HG03439 (cell line): ENCODE measurements around the gene CTDSP2.
A peak's percentile ranks its signal among the peaks of the same experiment; 100 is the strongest.
"Not testable (repeated sequence)": the region's sequence is repeated elsewhere in the genome, so short reads cannot be mapped to it uniquely, and the experiment has no call there.

Source experiments
- ATAC-seq: cut with Tn5 transposase; IDR thresholded peaks from one replicate; pipeline ENCODE4 v1.9.1; 2021; ENCODE audit warnings: mild to moderate bottlenecking, moderate library complexity; ENCODE audit not compliant: unreplicated experiment

The CTDSP2 gene

DNA sequence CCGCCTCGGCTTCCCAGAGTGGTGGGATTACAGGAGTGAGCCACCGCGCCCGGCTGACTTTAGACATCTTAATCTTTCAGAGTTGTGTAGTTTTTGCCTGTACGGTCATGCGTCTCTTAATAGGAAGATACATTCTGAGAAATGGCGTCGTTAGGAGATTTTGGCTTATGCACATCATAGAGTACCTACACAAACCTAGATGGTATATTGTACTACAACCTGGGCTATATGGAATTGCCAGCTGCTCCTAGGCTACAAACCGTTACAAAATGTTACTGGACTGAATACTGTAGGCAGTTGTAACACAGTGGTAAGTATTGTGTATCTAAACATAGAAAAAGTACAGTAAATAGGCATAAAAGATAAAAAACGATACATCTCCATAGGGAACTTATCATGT lies 62.7 kb downstream of the CTDSP2 start:
- no peak for ATAC-seq

DNA sequence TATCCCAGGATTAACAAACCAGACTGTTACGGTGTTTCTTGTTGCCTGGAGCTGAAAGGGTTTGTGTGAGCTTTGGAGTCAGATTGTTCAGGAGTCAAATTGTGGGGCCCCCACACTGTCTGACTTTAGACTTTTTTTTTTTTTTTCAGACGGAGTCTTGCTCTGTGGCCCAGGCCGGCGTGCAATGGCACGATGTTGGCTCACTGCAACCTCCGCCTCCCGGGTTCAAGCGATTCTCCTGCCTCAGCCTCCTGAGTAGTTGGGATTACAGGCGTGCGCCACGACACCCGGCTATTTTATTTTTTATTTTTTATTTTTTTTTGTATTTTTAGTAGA lies 63.1 kb downstream of the CTDSP2 start:
- no peak for ATAC-seq

DNA sequence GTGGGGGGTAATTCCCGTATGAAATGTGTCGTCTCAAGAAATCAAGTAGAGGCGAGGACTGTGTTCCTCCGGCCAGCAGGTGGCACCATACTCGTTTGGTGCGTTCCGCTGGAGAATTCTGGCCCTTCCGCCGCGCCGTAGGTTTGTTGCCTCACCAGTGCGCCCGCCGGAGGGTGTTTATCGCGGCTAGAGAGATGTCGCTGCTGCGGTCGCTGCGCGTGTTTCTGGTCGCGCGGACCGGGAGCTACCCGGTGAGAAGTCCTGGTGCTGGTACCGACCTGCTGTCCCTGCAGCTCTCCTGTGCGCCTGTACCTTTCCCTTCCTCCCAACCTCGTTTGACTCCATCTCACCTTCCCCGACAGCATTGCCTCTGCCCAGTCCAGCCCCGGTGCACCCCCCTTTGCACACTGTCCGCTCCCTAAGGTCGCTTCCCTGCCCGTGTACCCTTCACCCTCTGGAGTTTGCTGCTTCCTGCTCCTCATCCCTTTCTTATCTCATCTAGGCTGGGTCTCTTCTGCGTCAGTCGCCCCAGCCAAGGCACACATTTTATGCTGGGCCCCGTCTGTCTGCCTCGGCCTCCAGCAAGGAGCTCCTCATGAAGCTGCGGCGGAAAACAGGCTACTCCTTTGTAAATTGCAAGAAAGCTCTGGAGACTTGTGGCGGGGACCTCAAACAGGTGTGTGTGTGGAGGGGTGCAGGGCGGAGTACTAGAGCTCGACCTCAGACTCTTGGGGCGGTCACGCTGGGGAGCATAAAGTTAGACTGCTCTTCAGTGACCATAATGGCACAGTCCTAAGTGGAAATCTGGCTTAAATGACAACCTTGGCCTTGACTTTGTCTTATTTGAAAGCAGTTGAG lies 63.7 kb downstream of the CTDSP2 start, which contains the start of gene TSFM:
TSFM (plus strand) TSS at position 180 of the 858 bp plus-strand sequence; CDS start at position 195, 15 bp downstream.
- peak; percentile 81 for ATAC-seq

- ATAC-seq = no peak
These were observed 64.3 kb downstream of the CTDSP2 start for GRCh38 chr12:57782243-57782607.

DNA sequence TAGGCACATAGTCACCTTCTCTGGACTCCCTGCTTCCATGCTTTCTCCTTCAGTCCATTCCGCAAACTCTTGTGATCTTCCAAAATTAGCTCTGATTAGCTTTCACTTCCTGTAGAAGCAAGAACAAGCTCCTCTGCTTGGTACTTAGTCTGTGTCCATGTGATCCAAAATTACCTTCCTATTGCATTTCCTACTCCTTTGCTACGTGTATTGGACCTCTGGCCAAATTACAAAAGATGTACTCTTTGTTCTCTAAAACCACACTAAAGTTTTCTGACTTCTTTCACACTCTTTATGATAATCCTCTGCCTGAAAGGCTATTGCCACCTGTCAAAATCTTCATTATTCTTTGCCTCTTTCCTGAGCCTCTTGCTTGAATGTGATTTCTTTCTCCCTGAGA lies 64.7 kb downstream of the CTDSP2 start:
- ATAC-seq = no peak

- no peak for ATAC-seq
These were observed 65.3 kb downstream of the CTDSP2 start for GRCh38 chr12:57781244-57781643.

DNA sequence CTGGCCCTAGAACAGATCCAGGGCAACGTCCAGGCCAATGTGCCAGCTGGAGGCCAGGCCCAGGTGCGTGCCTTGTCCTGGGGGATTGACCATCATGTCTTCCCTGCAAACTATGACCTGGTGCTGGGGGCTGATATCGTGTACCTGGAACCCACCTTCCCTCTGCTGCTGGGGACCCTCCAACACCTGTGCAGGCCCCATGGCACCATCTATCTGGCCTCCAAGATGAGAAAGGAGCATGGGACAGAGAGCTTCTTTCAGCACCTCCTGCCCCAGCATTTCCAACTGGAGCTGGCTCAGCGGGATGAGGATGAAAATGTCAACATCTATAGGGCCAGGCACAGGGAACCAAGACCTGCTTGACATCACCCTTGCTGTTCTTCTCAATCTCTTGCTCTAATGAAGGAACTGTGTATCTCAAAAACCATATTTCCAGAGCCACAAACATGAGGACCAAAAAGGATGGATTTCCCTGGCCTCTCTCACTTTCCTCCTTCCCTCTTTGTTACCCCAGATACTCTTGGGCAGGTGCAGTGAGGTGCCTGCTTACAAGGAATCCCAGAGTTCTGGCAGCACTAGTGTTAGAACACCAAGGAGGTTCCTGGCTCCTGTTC lies 66.1 kb downstream of the CTDSP2 start:
- no peak for ATAC-seq

- no peak for ATAC-seq
These were observed 66.8 kb downstream of the CTDSP2 start for GRCh38 chr12:57779736-57780135.

GRCh38 chr12:57777911-57778310 lies 68.6 kb downstream of the CTDSP2 start:
- no peak for ATAC-seq

DNA sequence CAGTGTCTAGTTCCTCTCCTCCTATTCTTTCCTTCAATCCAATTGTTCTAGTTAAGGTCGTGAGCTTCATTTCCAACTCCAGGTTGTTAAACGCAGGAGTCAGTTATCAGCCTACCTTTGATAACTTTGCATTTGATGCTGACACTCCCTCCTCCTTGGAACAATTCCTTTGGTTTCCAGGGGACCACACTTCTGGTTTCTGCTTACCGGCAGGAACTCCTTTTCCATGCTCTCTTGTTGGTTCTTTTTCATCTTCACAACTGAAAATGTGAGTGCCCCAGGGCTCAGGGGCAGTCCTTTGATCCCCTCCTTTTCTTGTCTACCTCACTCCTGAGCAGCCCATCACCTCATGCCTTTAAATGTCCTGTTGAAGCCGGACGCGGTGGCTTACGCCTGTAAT lies 69.2 kb downstream of the CTDSP2 start:
- ATAC-seq = no peak

DNA sequence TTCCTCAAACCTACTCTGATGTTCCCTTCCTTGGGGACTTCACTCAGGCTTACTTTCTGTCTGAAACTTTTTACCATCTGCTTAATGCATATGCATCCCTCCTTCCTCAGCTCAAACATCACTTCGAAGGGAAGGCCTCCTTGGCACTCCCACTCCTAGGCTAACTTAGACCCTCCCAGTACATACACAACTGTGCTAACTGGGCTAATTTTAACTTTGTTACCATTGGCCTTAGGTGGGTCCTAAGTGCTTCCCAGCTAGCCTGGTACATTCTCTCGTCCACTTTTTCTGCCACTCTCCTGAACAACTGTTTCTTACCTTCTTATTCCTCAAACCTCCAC lies 70.3 kb downstream of the CTDSP2 start:
- no peak for ATAC-seq

DNA sequence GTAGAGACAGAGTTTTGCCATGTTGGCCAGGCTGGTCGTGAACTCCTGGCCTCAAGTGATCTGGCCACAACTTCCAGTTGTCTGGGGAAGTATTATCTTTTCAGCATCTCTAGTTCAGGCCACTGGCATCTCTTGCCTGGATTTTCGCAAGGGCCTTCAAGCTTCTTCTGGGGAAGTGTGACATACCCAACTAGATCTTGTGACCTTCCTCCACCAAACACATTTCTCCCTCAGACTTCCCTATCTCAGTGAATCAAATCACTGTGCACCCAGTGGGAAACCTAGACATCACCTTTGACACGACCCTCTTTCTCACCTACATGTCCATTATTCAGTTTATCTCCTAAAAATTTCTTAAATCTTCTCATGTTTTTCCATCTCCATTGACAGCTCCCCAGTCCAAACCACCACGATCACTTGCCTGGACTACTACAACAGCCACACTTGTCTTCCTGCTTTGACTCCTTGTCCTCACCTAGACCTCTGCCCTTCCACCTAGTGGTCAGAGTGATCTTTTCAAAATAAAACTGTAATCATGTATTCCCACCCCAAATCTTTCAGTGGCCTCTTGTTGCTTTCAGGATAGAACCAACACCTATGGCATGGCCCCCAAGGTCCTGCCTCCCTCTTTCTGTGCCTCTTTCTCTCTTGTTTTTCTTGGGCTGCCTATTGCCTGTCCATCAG lies 70.8 kb downstream of the CTDSP2 start:
- ATAC-seq = no peak

DNA sequence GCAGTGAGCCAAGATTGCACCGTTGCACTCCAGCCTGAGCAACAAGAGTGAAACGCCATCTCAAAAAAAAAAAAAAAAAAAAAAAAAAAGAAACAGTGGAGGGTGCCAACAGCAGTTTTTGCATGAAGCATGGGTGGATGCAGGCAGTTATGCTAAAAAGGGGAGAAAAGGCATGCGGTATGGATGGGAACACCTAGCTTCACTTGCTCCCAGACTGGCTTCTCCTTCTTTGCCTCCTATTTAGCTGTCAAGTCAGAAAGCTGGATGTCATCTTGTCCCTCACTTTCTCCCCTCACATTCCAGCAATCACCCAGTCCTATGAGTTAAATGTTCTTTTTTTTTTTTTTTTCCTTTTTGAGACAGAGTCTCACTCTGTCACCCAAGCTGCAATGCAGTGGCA lies 71.5 kb downstream of the CTDSP2 start:
- no peak for ATAC-seq

DNA sequence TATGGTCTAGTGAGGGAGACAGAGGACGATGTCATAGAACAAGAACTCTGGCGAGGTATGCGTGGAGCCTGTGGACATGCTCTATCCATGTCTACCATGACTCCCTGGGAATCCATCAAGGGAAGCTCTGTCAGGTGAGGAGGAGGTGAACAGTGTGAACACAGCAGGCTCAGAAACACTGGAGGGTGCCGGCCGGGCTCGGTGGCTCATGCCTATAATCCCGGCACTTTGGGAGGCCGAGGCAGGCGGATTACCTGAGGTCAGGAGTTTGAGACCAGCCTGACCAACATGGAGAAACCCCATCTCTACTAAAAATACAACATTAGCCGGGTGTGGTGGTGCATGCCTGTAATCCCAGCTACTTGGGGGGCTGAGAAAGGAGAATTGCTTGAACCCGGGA lies 71.9 kb downstream of the CTDSP2 start:
- ATAC-seq = not testable (repeated sequence)

DNA sequence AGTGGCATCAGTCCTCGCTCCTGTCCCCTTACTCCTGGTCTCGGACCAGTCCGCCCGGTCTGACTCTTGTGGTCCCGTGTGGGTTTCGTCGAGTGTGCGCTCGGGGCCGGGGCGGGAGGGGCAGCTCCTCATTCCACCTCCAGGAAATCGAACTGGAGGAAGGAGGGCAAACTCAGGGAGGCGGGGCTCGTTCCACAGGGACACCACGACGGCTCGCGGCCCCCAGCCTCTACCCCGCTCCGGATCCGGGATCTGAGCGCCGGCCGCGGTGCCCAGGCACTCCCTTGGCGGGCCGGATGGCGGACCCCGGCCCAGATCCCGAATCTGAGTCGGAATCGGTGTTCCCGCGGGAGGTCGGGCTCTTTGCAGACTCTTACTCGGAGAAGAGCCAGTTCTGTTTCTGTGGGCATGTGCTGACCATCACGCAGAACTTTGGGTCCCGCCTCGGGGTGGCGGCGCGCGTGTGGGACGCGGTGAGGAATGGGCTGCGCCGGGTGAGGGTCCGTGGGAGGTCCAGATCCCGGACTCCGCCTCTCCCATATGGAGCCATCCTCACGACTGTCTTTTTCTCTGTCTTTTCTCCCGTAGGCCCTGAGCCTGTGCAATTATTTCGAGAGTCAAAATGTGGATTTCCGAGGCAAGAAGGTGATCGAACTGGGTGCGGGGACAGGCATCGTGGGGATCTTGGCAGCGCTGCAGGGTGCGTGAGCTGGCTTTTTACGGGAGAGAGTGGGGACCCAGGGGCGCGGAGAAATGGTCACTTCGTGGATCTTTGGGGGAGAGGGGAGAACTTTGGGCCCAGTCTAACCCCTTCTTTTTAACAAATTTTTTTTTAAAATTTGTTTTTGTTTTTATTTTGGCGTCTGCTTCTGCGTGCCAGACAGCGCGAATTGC lies 73.9 kb downstream of the CTDSP2 start, which contains the start of gene EEF1AKMT3:
EEF1AKMT3 (plus strand) TSS at position 186 of the 894 bp plus-strand sequence; CDS start at position 297, 111 bp downstream.
- peak; percentile 27 for ATAC-seq

DNA sequence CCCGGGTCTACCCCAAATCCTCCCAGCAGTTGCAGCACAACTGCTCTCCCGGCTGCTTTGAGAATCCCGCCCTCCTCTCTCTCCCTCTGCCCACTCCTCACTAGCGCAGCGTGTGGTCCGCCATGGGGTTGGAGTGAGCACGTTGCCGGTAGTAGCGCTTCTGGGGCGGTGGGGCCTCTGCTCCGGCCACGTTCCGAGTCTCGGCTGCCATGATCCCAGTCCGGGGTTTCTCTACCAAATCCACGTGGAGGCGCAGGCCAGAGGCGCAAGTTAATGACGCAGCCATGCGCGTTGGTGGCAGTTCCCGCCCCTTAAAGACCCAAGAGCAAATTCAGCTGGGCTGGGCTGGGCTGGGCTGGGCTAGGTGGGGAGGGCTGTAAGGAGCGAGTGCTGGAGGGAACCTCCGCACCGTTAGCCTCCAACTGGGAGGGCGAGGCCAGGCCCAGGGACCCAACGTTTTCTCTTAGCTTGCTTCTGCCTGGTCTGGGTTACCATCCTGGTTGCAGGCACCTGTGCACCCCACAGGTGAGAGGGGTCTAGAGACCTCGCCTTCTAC lies 74.6 kb downstream of the CTDSP2 start, which contains the start of gene METTL1:
METTL1 (minus strand) TSS at position 233 of the 556 bp plus-strand sequence; CDS start at position 211, 22 bp downstream.
- ATAC-seq = peak; percentile 82

DNA sequence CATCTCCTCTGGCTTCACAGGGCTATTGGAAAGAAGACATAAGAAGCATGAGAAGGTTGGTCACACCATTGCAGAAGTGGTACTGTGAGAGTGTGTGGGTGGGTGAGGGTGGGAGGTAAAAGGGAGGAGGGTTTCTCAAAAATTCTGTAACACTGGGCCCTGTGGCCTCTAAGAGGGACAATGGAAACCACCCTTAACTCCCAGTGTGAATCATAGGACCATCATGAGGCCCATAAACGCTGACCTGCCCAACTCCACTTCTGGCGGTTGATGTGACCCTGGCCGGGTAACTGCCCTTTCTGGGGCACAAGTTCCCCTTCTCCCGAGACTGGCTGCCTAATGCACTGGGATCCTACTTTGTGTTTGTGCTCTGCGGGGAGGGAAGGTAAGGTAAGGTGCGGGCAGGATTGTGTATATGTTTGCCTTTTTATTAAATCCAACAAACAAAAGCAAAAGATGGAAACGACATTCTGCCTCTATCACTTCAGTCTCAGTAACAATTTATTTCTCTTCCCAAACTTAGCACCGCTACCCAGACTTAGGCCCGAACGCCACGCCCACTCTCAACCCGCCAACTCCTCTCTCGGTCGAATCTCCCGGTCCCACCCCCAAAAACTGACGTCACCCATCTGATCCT lies 75.2 kb downstream of the CTDSP2 start:
- ATAC-seq = peak; percentile 70

DNA sequence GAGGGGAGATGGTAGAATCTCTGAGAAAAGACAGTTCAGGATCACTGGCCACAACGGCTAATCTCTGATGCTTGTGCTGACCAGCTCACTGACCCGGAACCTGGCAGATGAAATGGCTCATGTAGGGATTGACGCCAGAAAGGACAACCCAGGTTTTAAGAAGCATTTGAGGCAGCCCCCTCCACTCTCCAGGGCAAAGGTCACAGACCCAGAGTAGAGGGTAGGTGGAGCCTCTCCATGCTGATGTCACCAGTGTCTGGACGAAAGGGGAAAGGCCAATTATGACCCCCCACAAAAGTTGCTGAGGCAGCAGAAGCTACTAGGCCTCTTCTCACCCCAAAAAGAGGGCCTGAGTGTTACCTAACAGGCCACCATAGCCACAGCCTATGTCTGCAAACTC lies 75.8 kb downstream of the CTDSP2 start:
- ATAC-seq = no peak
